Retinal pigment epithelial cell (primary cell): Measurements from ENCODE around the gene STX18.
"Not testable (repeated sequence)": the region's sequence is repeated elsewhere in the genome, so short reads cannot be mapped to it uniquely, and the experiment has no call there.

Source experiments
- DNase-seq: peaks from one replicate; pipeline ENCODE4 v3.0.0-alpha.2; 2010; ENCODE audit warnings: low read depth
- H3K4me3 ChIP-seq: 2 replicates; pipeline ENCODE4 v1.5.1; 2011; ENCODE audit warnings: mild to moderate bottlenecking, low read length, control low read depth, moderate library complexity
- CTCF ChIP-seq: conservative IDR thresholded peaks from 2 replicates; pipeline ENCODE4 v1.5.1; 2011; ENCODE audit warnings: low read depth, low read length, control low read depth, inconsistent platforms

Gene STX18

GRCh38 chr4:4425696-4426095 lies 116.2 kb downstream of the STX18 start:
- no peak for DNase-seq
- no peak overlapping the region for H3K4me3 ChIP-seq
- no peak for TF ChIP-seq CTCF

- DNase-seq: no peak
- H3K4me3 ChIP-seq: no peak overlapping the region
- no peak for TF ChIP-seq CTCF
Measured at GRCh38 chr4:4425119-4425690, 116.6 kb downstream of the STX18 start.

GRCh38 chr4:4424499-4425115 lies 117.2 kb downstream of the STX18 start:
- no peak overlapping the region for H3K4me3 ChIP-seq
- TF ChIP-seq CTCF: no peak
- no peak for DNase-seq

GRCh38 chr4:4423706-4424498 lies 117.9 kb downstream of the STX18 start:
- no peak overlapping the region for H3K4me3 ChIP-seq
- TF ChIP-seq CTCF: no peak
- no peak for DNase-seq

GRCh38 chr4:4422856-4423499 lies 118.9 kb downstream of the STX18 start:
- DNase-seq: no peak
- no peak overlapping the region for H3K4me3 ChIP-seq
- TF ChIP-seq CTCF: no peak

GRCh38 chr4:4422117-4422516 lies 119.7 kb downstream of the STX18 start:
- H3K4me3 ChIP-seq, DNase-seq: not testable (repeated sequence)

GRCh38 chr4:4421356-4421755 lies 120.5 kb downstream of the STX18 start:
- H3K4me3 ChIP-seq: no peak overlapping the region
- no peak for DNase-seq
- TF ChIP-seq CTCF: no peak
